LNCaP clone FGC (cell line): ENCODE results near the gene SLC8B1.

ENCODE experiments used
- DNase-seq: peaks from one replicate; pipeline ENCODE4 v3.0.0-alpha.2; 2011; ENCODE audit warnings: low read depth
- H3K4me3 ChIP-seq: 2 replicates; pipeline ENCODE4 v1.5.1; 2011; ENCODE audit warnings: mild to moderate bottlenecking, low read depth, low read length, control low read depth
- CTCF ChIP-seq: IDR thresholded peaks from 2 replicates; pipeline ENCODE4 v1.5.1; 2012; ENCODE audit warnings: mild to moderate bottlenecking; ENCODE audit not compliant: control insufficient read depth, insufficient read depth; ENCODE audit errors: extremely low read depth

The SLC8B1 gene

GRCh38 chr12:113297621-113298471 is 37.1 kb downstream of the SLC8B1 start:
- DNase-seq = no peak
- no peak for TF ChIP-seq CTCF
- no peak overlapping the region for H3K4me3 ChIP-seq

- DNase-seq = no peak
- no peak overlapping the region for H3K4me3 ChIP-seq
- TF ChIP-seq CTCF = no peak
Measured at GRCh38 chr12:113297214-113297587, 37.7 kb downstream of the SLC8B1 start.

- no peak for TF ChIP-seq CTCF
- no peak for DNase-seq
- H3K4me3 ChIP-seq = no peak overlapping the region
Measured at GRCh38 chr12:113296557-113297213, 38.2 kb downstream of the SLC8B1 start.

- no peak for TF ChIP-seq CTCF
- no peak for DNase-seq
- H3K4me3 ChIP-seq = no peak overlapping the region
Measured at GRCh38 chr12:113295886-113296556, 38.9 kb downstream of the SLC8B1 start.

- no peak for DNase-seq
- H3K4me3 ChIP-seq = no peak overlapping the region
- TF ChIP-seq CTCF = no peak
Measured at GRCh38 chr12:113293100-113293499, 41.8 kb downstream of the SLC8B1 start.

GRCh38 chr12:113292547-113292946 is 42.4 kb downstream of the SLC8B1 start:
- TF ChIP-seq CTCF = no peak
- H3K4me3 ChIP-seq = no peak overlapping the region
- DNase-seq = no peak

- DNase-seq = no peak
- TF ChIP-seq CTCF = no peak
- H3K4me3 ChIP-seq = no peak overlapping the region
Measured at GRCh38 chr12:113292091-113292490, 42.8 kb downstream of the SLC8B1 start.
